H9 (cell line): ENCODE measurements around the gene KANK4. TPM values are rescaled to one million over a fixed set of nuclear protein-coding genes. Genes with fewer than 3 reads are reported as not detected.

ENCODE experiments used
- DNase-seq: peaks from one replicate; pipeline ENCODE4 v3.0.0-alpha.2; 2017
- H2AFZ ChIP-seq: one replicate; pipeline ENCODE4 v1.6.1; 2013; ENCODE audit warnings: mild to moderate bottlenecking, low read length, control low read depth, moderate library complexity
- H2AK5ac ChIP-seq: 2 replicates; pipeline ENCODE4 v1.6.1; 2013; ENCODE audit warnings: low read length, control low read depth, mixed read lengths; ENCODE audit not compliant: insufficient read length
- H2BK120ac ChIP-seq: one replicate; pipeline ENCODE4 v1.6.1; 2013; ENCODE audit warnings: low read depth, mild to moderate bottlenecking, low read length, control low read depth, inconsistent platforms; ENCODE audit not compliant: poor library complexity, severe bottlenecking
- H2BK12ac ChIP-seq: 2 replicates; pipeline ENCODE4 v1.6.1; 2013; ENCODE audit warnings: low read length, control low read depth, mixed read lengths, low read depth; ENCODE audit not compliant: insufficient read length
- H2BK15ac ChIP-seq: 2 replicates; pipeline ENCODE4 v1.6.1; 2013; ENCODE audit warnings: low read depth, low read length, control low read depth
- H2BK20ac ChIP-seq: one replicate; pipeline ENCODE4 v1.6.1; 2013; ENCODE audit warnings: low read depth, mild to moderate bottlenecking, low read length, control low read depth, inconsistent platforms; ENCODE audit not compliant: poor library complexity, severe bottlenecking
- H2BK5ac ChIP-seq: 2 replicates; pipeline ENCODE4 v1.6.1; 2013; ENCODE audit warnings: low read length, control low read depth, mixed read lengths; ENCODE audit not compliant: insufficient read length
- H3K14ac ChIP-seq: 2 replicates; pipeline ENCODE4 v1.6.1; 2013; ENCODE audit warnings: low read length, control low read depth; ENCODE audit not compliant: insufficient read depth
- H3K18ac ChIP-seq: 2 replicates; pipeline ENCODE4 v1.6.1; 2013; ENCODE audit warnings: low read depth, mild to moderate bottlenecking, mixed read lengths, low read length, control low read depth; ENCODE audit not compliant: insufficient read length
- H3K23ac ChIP-seq: 2 replicates; pipeline ENCODE4 v1.6.1; 2013; ENCODE audit warnings: low read length, control low read depth, mixed read lengths, low read depth; ENCODE audit not compliant: insufficient read length
- H3K23me2 ChIP-seq: 2 replicates; pipeline ENCODE4 v1.6.1; 2013; ENCODE audit warnings: low read depth, mild to moderate bottlenecking, mixed read lengths, low read length, control low read depth; ENCODE audit not compliant: insufficient read length, poor library complexity, severe bottlenecking
- H3K27ac ChIP-seq: 2 replicates; pipeline ENCODE4 v1.5.1; 2013; ENCODE audit warnings: low read length, control low read depth, mixed read lengths, low read depth; ENCODE audit not compliant: insufficient read length
- H3K27me3 ChIP-seq: 2 replicates; pipeline ENCODE4 v1.6.1; 2013; ENCODE audit warnings: low read length, control low read depth, inconsistent platforms; ENCODE audit not compliant: insufficient read depth
- H3K4ac ChIP-seq: 2 replicates; pipeline ENCODE4 v1.6.1; 2013; ENCODE audit warnings: low read depth, mild to moderate bottlenecking, control low read depth, inconsistent platforms, low read length, moderate library complexity
- H3K4me1 ChIP-seq: 2 replicates; pipeline ENCODE4 v1.6.1; 2013; ENCODE audit warnings: low read length, control low read depth, inconsistent platforms; ENCODE audit not compliant: insufficient read depth
- H3K4me2 ChIP-seq: 2 replicates; pipeline ENCODE4 v1.6.1; 2013; ENCODE audit warnings: low read length, control low read depth, mixed read lengths; ENCODE audit not compliant: insufficient read length, insufficient read depth
- H3K56ac ChIP-seq: 2 replicates; pipeline ENCODE4 v1.6.1; 2013; ENCODE audit warnings: low read depth, mild to moderate bottlenecking, mixed read lengths, low read length, control low read depth; ENCODE audit not compliant: insufficient read length
- H3K79me1 ChIP-seq: 2 replicates; pipeline ENCODE4 v1.6.1; 2013; ENCODE audit warnings: low read depth, mild to moderate bottlenecking, moderate library complexity, low read length, control low read depth, inconsistent platforms; ENCODE audit not compliant: insufficient read depth, poor library complexity, severe bottlenecking
- H3K79me2 ChIP-seq: 2 replicates; pipeline ENCODE4 v1.6.1; 2013; ENCODE audit warnings: low read length, control low read depth, inconsistent platforms; ENCODE audit not compliant: insufficient read depth
- H3K9ac ChIP-seq: 2 replicates; pipeline ENCODE4 v1.6.1; 2013; ENCODE audit warnings: low read length, control low read depth, mixed read lengths; ENCODE audit not compliant: insufficient read length; ENCODE audit errors: extremely low read depth
- H3K9me3 ChIP-seq: one replicate; pipeline ENCODE4 v1.6.1; 2013; ENCODE audit warnings: low read depth, low read length, inconsistent platforms; ENCODE audit not compliant: control insufficient read depth
- H3T11ph ChIP-seq: one replicate; pipeline ENCODE4 v1.6.1; 2013; ENCODE audit warnings: mild to moderate bottlenecking, low read length, control low read depth, inconsistent platforms
- H4K20me1 ChIP-seq: one replicate; pipeline ENCODE4 v1.6.1; 2013; ENCODE audit not compliant: control insufficient read depth, insufficient read length, insufficient read depth
- H4K5ac ChIP-seq: 2 replicates; pipeline ENCODE4 v1.6.1; 2013; ENCODE audit warnings: low read depth, mild to moderate bottlenecking, mixed read lengths, low read length, control low read depth; ENCODE audit not compliant: insufficient read length
- H4K8ac ChIP-seq: replicated peaks from 2 replicates; pipeline ENCODE4 v1.6.1; 2013; ENCODE audit warnings: low read length, control low read depth, mixed read lengths, low read depth; ENCODE audit not compliant: insufficient read length
- H4K91ac ChIP-seq: 2 replicates; pipeline ENCODE4 v1.6.1; 2013; ENCODE audit warnings: low read depth, mild to moderate bottlenecking, moderate library complexity, mixed read lengths, low read length, control low read depth; ENCODE audit not compliant: insufficient read length
- H3K27ac Mint-ChIP-seq, 3 experiments: 2 replicates in 2 of 3; 3 replicates in 1 of 3; pipeline ENCODE4 v1.8.0; 2020 to 2021; ENCODE audit warnings: mixed read lengths in 3 of 3, mild to moderate bottlenecking in 1 of 3, moderate library complexity in 1 of 3
- H3K27me3 Mint-ChIP-seq: 2 replicates; pipeline ENCODE4 v1.8.0; 2021; ENCODE audit warnings: low read depth, mild to moderate bottlenecking, moderate library complexity, mixed read lengths
- H3K36me3 Mint-ChIP-seq, 3 experiments: 2 replicates in 2 of 3; 3 replicates in 1 of 3; pipeline ENCODE4 v1.8.0; 2020 to 2021; ENCODE audit warnings: low read depth in 3 of 3, mixed read lengths in 3 of 3; ENCODE audit not compliant: insufficient read depth in 1 of 3
- H3K4me1 Mint-ChIP-seq, 2 experiments: 2 replicates each; pipeline ENCODE4 v1.8.0; 2020; ENCODE audit warnings: mixed read lengths in 2 of 2
- H3K4me3 Mint-ChIP-seq, 2 experiments: 2 replicates in 1 of 2; 3 replicates in 1 of 2; pipeline ENCODE4 v1.8.0; 2020 to 2021; ENCODE audit warnings: mild to moderate bottlenecking in 2 of 2, mixed read lengths in 2 of 2, moderate library complexity in 1 of 2
- H3K9me3 Mint-ChIP-seq, 2 experiments: 2 replicates in 1 of 2; 3 replicates in 1 of 2; pipeline ENCODE4 v1.8.0; 2020; ENCODE audit warnings: mild to moderate bottlenecking in 2 of 2, mixed read lengths in 2 of 2, moderate library complexity in 1 of 2
- WGBS: extraction: QIAGEN DNeasy Blood & Tissue Kit; methylation state at CpG from one replicate; pipeline ENCODE4 v1.1.7; 2013; ENCODE audit warnings: missing lambda C conversion rate, low lambda C conversion rate, mixed read lengths; ENCODE audit not compliant: insufficient read length; ENCODE audit errors: extremely low coverage; 5-methylcytosine and 5-hydroxymethylcytosine counted together
- total RNA-seq: library from RNA; stranded (reverse); gene quantifications from 2 replicates; pipeline ENCODE4 v1.2.1, GENCODE V29; 2021
- TF ChIP-seq, protein P1 (sequence below): fragments of 200-600 bp; sonication (generic); conservative IDR thresholded peaks from 3 replicates; pipeline ENCODE4 v1.8.0; 2021; ENCODE audit warnings: antibody characterized with exemption, mild to moderate bottlenecking

KANK4 gene
- total RNA-seq, 1 experiment from 2014 or later, result 0.15 TPM

DNA sequence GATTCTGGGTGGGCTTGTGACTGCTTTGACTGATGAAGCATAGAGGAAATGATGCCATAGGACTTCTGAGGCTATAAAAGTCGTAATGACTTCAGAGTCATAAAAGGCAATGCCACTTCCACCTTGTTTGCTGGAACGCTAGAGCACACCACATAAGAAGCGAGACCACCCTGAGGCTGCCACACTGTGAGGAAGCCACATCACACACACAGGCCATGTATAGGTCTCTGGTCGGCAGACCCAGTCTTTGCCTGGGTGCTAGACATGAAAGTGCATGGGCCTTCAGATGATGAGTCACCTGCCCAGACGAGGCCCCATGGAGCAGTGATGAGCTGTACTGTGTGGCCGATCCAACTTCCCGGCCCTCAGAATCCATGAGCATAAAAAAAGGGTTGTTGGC, 14.2 kb upstream of the KANK4 start:
- H3K27ac ChIP-seq, result no peak overlapping the region
- no peaks in the 10 kb centered on the region for H3K23me2 ChIP-seq

More for the DNA sequence above, 14.2 kb upstream of the KANK4 start:
- H3K56ac ChIP-seq, result no peak overlapping the region
- no peak overlapping the region for H3K4me2 ChIP-seq
- H4K5ac ChIP-seq, result no peak overlapping the region
- H4K20me1 ChIP-seq, result no peaks in the 10 kb centered on the region
- H3T11ph ChIP-seq, result no peak overlapping the region
- H3K79me1 ChIP-seq, result no peaks in the 10 kb centered on the region
- no peak overlapping the region for H3K4ac ChIP-seq
- no peak overlapping the region for H2BK20ac ChIP-seq
- H3K18ac ChIP-seq, result no peak overlapping the region
- DNase-seq, result no peak
- no peaks in the 10 kb centered on the region for H3K79me2 ChIP-seq
- no peak overlapping the region for H4K8ac ChIP-seq
- Mint-ChIP-seq H3K4me3 (no peak overlapping the region), H3K36me3 (no peaks in the 10 kb centered on the region), H3K4me1 (peaks cover 10 to 23% of the 10 kb centered on the region in 2 experiments), H3K27me3 (peaks cover 6% of the 10 kb centered on the region; the same call in 1 of the 2 replicates), H3K27ac (no peak overlapping the region), H3K9me3 (no peaks in the 10 kb centered on the region)
- H2BK5ac ChIP-seq, result no peak overlapping the region
- H3K27me3 ChIP-seq, result no peaks in the 10 kb centered on the region; the same call in 1 of the 2 replicates
- no peak overlapping the region for H3K9ac ChIP-seq
- H3K9me3 ChIP-seq, result no peaks in the 10 kb centered on the region
- no peak overlapping the region for H2BK15ac ChIP-seq
- no peak overlapping the region for H2BK12ac ChIP-seq
- no peak overlapping the region for H2AFZ ChIP-seq
- H3K23ac ChIP-seq, result no peak overlapping the region
- no peak overlapping the region for H3K14ac ChIP-seq
- no peak overlapping the region for H2BK120ac ChIP-seq
- H2AK5ac ChIP-seq, result no peak overlapping the region
- no peak overlapping the region for H4K91ac ChIP-seq
- H3K4me1 ChIP-seq, result no peaks in the 10 kb centered on the region; the same call in 1 of the 2 replicates
- TF ChIP-seq, protein P1, sequence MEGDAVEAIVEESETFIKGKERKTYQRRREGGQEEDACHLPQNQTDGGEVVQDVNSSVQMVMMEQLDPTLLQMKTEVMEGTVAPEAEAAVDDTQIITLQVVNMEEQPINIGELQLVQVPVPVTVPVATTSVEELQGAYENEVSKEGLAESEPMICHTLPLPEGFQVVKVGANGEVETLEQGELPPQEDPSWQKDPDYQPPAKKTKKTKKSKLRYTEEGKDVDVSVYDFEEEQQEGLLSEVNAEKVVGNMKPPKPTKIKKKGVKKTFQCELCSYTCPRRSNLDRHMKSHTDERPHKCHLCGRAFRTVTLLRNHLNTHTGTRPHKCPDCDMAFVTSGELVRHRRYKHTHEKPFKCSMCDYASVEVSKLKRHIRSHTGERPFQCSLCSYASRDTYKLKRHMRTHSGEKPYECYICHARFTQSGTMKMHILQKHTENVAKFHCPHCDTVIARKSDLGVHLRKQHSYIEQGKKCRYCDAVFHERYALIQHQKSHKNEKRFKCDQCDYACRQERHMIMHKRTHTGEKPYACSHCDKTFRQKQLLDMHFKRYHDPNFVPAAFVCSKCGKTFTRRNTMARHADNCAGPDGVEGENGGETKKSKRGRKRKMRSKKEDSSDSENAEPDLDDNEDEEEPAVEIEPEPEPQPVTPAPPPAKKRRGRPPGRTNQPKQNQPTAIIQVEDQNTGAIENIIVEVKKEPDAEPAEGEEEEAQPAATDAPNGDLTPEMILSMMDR, result no peak
- WGBS, result no CpG with 5 or more reads among the region's 7 CpGs
